ENCODE measurements around the gene CETP.

DNA sequence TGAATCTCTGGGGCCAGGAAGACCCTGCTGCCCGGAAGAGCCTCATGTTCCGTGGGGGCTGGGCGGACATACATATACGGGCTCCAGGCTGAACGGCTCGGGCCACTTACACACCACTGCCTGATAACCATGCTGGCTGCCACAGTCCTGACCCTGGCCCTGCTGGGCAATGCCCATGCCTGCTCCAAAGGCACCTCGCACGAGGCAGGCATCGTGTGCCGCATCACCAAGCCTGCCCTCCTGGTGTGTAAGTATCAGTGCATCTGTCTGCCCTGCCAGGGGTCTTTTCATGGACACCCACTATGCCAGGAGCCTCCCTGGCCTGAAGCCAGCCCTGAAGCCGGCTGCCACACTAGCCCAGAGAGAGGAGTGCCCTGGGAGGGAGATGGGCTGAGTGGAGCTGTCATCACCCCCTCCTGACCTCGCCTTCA is at the start of gene CETP:
- TF ChIP-seq POLR2A (IDR thresholded peaks at IDR 0.05) = no peak
- TF ChIP-seq, protein P1, sequence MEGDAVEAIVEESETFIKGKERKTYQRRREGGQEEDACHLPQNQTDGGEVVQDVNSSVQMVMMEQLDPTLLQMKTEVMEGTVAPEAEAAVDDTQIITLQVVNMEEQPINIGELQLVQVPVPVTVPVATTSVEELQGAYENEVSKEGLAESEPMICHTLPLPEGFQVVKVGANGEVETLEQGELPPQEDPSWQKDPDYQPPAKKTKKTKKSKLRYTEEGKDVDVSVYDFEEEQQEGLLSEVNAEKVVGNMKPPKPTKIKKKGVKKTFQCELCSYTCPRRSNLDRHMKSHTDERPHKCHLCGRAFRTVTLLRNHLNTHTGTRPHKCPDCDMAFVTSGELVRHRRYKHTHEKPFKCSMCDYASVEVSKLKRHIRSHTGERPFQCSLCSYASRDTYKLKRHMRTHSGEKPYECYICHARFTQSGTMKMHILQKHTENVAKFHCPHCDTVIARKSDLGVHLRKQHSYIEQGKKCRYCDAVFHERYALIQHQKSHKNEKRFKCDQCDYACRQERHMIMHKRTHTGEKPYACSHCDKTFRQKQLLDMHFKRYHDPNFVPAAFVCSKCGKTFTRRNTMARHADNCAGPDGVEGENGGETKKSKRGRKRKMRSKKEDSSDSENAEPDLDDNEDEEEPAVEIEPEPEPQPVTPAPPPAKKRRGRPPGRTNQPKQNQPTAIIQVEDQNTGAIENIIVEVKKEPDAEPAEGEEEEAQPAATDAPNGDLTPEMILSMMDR (IDR thresholded peaks at IDR 0.05) = no peak

Measured in thyroid gland (tissue), 4 donors.